Cardiac muscle cell (in vitro differentiated cells and primary cell): ENCODE measurements around the gene KHK. TPM values are rescaled to one million over a fixed set of nuclear protein-coding genes. Genes with fewer than 3 reads are reported as not detected.

Source experiments
- DNase-seq, 2 donors: peaks; one replicate each; pipeline versions ENCODE4 v3.0.0 to v3.0.0-alpha.2; 2010 to 2017; ENCODE audit warnings: low read depth in 1 of 2, low spot score in 1 of 2
- H3K27ac ChIP-seq: fragments of 200-600 bp; sonication (generic); 2 replicates; pipeline ENCODE4 v1.5.1; 2016
- H3K27me3 ChIP-seq: fragments of 200-600 bp; sonication (generic); 2 replicates; pipeline ENCODE4 v1.6.0; 2016; ENCODE audit warnings: control low read depth
- H3K36me3 ChIP-seq: fragments of 200-600 bp; sonication (generic); 2 replicates; pipeline ENCODE4 v1.5.1; 2016; ENCODE audit warnings: control low read depth
- H3K4me1 ChIP-seq: fragments of 200-600 bp; sonication (generic); 2 replicates; pipeline ENCODE4 v1.8.1; 2017; ENCODE audit warnings: low read depth, mild to moderate bottlenecking, mixed run types
- H3K4me3 ChIP-seq: fragments of 200-600 bp; sonication (generic); 2 replicates; pipeline ENCODE4 v1.5.1; 2016; ENCODE audit warnings: mild to moderate bottlenecking
- H3K9me3 ChIP-seq: fragments of 200-600 bp; sonication (generic); 2 replicates; pipeline ENCODE4 v1.5.1; 2017; ENCODE audit warnings: low read depth, mild to moderate bottlenecking, control low read depth
- CTCF ChIP-seq: IDR thresholded peaks from 2 replicates; pipeline ENCODE4 v1.5.1; 2012; ENCODE audit warnings: low read depth, mild to moderate bottlenecking, low read length
- polyA plus RNA-seq: library from polyadenylated mRNA; unstranded; fragments of >200 nt; fragmentation: Nextera tagmentation; extraction: Ambion mirVana; gene quantifications from 2 replicates; pipeline ENCODE4 v1.2.1, GENCODE V29; 2016
- total RNA-seq: library from RNA; depleted of rRNA; stranded (reverse); fragments of >200 nt; gene quantifications from 2 replicates; pipeline ENCODE4 v1.2.3, GENCODE V29; 2016

Gene KHK
- total and polyA plus RNA-seq, 2 experiments from 2014 or later: 9.6 to 12.9 TPM

GRCh38 chr2:27099334-27099955 lies 12.9 kb downstream of the KHK start:
- H3K4me3 ChIP-seq: no peak overlapping the region
- H3K27ac ChIP-seq: no peak overlapping the region
- H3K36me3 ChIP-seq: no peaks in the 10 kb centered on the region
- H3K27me3 ChIP-seq: no peaks in the 10 kb centered on the region
- H3K4me1 ChIP-seq: no peaks in the 10 kb centered on the region
- H3K9me3 ChIP-seq: no peaks in the 10 kb centered on the region
- no peak for TF ChIP-seq CTCF
- no peak for DNase-seq

- Histone ChIP-seq H3K4me1 (no peaks in the 10 kb centered on the region), H3K36me3 (no peaks in the 10 kb centered on the region), H3K9me3 (no peaks in the 10 kb centered on the region), H3K27ac (no peak overlapping the region), H3K27me3 (no peaks in the 10 kb centered on the region), H3K4me3 (no peak overlapping the region)
- no peak for DNase-seq
- TF ChIP-seq CTCF: no peak
These were observed 13.5 kb downstream of the KHK start for GRCh38 chr2:27100036-27100435.

- no peaks in the 10 kb centered on the region for H3K27me3 ChIP-seq
- no peak for TF ChIP-seq CTCF
- DNase-seq: no peak
- H3K27ac ChIP-seq: no peak overlapping the region
- H3K4me3 ChIP-seq: no peak overlapping the region
- H3K4me1 ChIP-seq: no peaks in the 10 kb centered on the region
- no peaks in the 10 kb centered on the region for H3K36me3 ChIP-seq
- H3K9me3 ChIP-seq: no peaks in the 10 kb centered on the region
These were observed 15.8 kb downstream of the KHK start for GRCh38 chr2:27102329-27102728.

- no peak for DNase-seq
- Histone ChIP-seq H3K36me3 (no peaks in the 10 kb centered on the region), H3K27me3 (no peaks in the 10 kb centered on the region), H3K4me3 (no peak overlapping the region), H3K27ac (no peak overlapping the region), H3K4me1 (no peaks in the 10 kb centered on the region), H3K9me3 (no peaks in the 10 kb centered on the region)
- TF ChIP-seq CTCF: no peak
These were observed 19.4 kb downstream of the KHK start for GRCh38 chr2:27105981-27106380.

- no peaks in the 10 kb centered on the region for H3K36me3 ChIP-seq
- DNase-seq: no peak
- H3K4me3 ChIP-seq: no peak overlapping the region
- TF ChIP-seq CTCF: no peak
- no peak overlapping the region for H3K27ac ChIP-seq
- H3K9me3 ChIP-seq: no peaks in the 10 kb centered on the region
- no peaks in the 10 kb centered on the region for H3K4me1 ChIP-seq
- H3K27me3 ChIP-seq: no peaks in the 10 kb centered on the region
These were observed 21.6 kb downstream of the KHK start for GRCh38 chr2:27108221-27108620.
